ENCODE data around the gene FOXA2. TPM values are rescaled to one million over a fixed set of nuclear protein-coding genes. Genes with fewer than 3 reads are reported as not detected.
A peak's percentile ranks its signal among the peaks of the same experiment; 100 is the strongest.

Gene FOXA2
- total and polyA plus RNA-seq, 2 of the 13 experiments (the other 11 are each of a cell fraction or from before 2014, with no cell fraction given), result 8.8 to 12.2 TPM

DNA sequence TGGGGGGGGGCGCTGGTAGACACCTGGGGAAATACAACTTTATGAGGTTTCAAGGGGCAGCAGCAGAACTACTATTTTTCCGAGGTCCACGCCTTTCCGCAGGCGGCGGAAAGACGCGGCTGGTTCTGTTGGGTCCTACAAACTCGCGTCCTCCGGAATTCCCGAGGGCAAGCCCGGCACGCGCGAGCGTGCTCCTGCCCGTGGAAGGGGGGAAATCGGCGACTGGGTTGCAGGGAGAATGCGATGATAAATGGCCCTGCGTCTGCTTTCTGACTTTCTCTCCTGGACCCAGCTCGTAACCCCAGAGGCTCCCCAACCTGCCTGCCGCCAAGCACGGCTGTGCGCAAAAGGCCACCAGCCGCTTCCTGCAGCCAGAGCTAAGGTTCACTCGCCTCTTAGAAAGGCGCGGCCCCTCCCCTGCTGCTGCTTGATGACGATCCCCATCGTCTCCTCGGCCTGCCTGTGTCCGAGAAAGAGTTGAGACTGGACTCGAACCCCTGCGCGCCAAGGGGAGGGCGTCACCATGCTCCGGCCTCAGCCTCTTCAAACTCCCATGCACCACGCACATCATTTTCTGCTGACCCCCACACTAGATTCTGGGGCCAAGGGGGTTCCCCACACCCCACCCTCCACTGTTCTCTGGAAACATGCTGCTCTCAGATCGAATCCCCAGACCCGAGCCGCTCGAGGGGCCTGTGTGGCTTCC is 6.7 kb downstream of the FOXA2 start (continued):
- TF ChIP-seq GTF2F1 (IDR thresholded peaks at IDR 0.05; ENCODE audit: low read length) (no peak), ZNF629 (CRISPR knock-in tag; conservative IDR thresholded peaks at IDR 0.05) (peak; percentile 32; the same call in 1 of the 2 replicates), ZNF607 (CRISPR knock-in tag; IDR thresholded peaks at IDR 0.05; ENCODE audit: borderline replicate concordance) (no peak), FOSL1 (CRISPR knock-in tag; IDR thresholded peaks at IDR 0.05; ENCODE audit: borderline replicate concordance) (peak; percentile 29; the same call in 1 of the 2 replicates), ZNF674 (CRISPR knock-in tag; IDR thresholded peaks at IDR 0.05; ENCODE audit: low read depth) (no peak), ATAD3A (CRISPR knock-in tag; IDR thresholded peaks at IDR 0.05) (no peak), ATM (IDR thresholded peaks at IDR 0.05; ENCODE audit: borderline replicate concordance) (no peak), SIX4 (CRISPR knock-in tag; IDR thresholded peaks at IDR 0.05) (peak; percentile 9), HOXA7 (CRISPR knock-in tag; IDR thresholded peaks at IDR 0.05) (no peak), HNF4A (CRISPR knock-in tag; IDR thresholded peaks at IDR 0.05) (peak; percentile 55), REXO4 (CRISPR knock-in tag; IDR thresholded peaks at IDR 0.05; ENCODE audit: borderline replicate concordance) (no peak), FOXM1 (CRISPR knock-in tag; IDR thresholded peaks at IDR 0.05) (no peak), ZNF703 (CRISPR knock-in tag; IDR thresholded peaks at IDR 0.05; ENCODE audit: borderline replicate concordance) (no peak; the same call in 1 of the 2 replicates), ZNF326 (CRISPR knock-in tag; IDR thresholded peaks at IDR 0.05; ENCODE audit: borderline replicate concordance) (no peak; the same call in 1 of the 2 replicates)
- TF ChIP-seq, protein P1, sequence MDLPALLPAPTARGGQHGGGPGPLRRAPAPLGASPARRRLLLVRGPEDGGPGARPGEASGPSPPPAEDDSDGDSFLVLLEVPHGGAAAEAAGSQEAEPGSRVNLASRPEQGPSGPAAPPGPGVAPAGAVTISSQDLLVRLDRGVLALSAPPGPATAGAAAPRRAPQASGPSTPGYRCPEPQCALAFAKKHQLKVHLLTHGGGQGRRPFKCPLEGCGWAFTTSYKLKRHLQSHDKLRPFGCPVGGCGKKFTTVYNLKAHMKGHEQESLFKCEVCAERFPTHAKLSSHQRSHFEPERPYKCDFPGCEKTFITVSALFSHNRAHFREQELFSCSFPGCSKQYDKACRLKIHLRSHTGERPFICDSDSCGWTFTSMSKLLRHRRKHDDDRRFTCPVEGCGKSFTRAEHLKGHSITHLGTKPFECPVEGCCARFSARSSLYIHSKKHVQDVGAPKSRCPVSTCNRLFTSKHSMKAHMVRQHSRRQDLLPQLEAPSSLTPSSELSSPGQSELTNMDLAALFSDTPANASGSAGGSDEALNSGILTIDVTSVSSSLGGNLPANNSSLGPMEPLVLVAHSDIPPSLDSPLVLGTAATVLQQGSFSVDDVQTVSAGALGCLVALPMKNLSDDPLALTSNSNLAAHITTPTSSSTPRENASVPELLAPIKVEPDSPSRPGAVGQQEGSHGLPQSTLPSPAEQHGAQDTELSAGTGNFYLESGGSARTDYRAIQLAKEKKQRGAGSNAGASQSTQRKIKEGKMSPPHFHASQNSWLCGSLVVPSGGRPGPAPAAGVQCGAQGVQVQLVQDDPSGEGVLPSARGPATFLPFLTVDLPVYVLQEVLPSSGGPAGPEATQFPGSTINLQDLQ (CRISPR knock-in tag; IDR thresholded peaks at IDR 0.05), result peak; percentile 82; the same call in 1 of the 2 replicates
- TF ChIP-seq, protein P2, sequence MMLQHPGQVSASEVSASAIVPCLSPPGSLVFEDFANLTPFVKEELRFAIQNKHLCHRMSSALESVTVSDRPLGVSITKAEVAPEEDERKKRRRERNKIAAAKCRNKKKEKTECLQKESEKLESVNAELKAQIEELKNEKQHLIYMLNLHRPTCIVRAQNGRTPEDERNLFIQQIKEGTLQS (CRISPR knock-in tag; IDR thresholded peaks at IDR 0.05), result 0 out of 2 replicates have a peak, but pooled peaks have one; percentile 44
- TF ChIP-seq, protein P3, sequence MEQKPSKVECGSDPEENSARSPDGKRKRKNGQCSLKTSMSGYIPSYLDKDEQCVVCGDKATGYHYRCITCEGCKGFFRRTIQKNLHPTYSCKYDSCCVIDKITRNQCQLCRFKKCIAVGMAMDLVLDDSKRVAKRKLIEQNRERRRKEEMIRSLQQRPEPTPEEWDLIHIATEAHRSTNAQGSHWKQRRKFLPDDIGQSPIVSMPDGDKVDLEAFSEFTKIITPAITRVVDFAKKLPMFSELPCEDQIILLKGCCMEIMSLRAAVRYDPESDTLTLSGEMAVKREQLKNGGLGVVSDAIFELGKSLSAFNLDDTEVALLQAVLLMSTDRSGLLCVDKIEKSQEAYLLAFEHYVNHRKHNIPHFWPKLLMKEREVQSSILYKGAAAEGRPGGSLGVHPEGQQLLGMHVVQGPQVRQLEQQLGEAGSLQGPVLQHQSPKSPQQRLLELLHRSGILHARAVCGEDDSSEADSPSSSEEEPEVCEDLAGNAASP (CRISPR knock-in tag; IDR thresholded peaks at IDR 0.05; ENCODE audit: borderline replicate concordance), result no peak
- TF ChIP-seq, protein P4, sequence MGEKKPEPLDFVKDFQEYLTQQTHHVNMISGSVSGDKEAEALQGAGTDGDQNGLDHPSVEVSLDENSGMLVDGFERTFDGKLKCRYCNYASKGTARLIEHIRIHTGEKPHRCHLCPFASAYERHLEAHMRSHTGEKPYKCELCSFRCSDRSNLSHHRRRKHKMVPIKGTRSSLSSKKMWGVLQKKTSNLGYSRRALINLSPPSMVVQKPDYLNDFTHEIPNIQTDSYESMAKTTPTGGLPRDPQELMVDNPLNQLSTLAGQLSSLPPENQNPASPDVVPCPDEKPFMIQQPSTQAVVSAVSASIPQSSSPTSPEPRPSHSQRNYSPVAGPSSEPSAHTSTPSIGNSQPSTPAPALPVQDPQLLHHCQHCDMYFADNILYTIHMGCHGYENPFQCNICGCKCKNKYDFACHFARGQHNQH (CRISPR knock-in tag; IDR thresholded peaks at IDR 0.05), result no peak
- TF ChIP-seq, protein P5, sequence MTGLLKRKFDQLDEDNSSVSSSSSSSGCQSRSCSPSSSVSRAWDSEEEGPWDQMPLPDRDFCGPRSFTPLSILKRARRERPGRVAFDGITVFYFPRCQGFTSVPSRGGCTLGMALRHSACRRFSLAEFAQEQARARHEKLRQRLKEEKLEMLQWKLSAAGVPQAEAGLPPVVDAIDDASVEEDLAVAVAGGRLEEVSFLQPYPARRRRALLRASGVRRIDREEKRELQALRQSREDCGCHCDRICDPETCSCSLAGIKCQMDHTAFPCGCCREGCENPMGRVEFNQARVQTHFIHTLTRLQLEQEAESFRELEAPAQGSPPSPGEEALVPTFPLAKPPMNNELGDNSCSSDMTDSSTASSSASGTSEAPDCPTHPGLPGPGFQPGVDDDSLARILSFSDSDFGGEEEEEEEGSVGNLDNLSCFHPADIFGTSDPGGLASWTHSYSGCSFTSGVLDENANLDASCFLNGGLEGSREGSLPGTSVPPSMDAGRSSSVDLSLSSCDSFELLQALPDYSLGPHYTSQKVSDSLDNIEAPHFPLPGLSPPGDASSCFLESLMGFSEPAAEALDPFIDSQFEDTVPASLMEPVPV (CRISPR knock-in tag; IDR thresholded peaks at IDR 0.05), result no peak
- TF ChIP-seq, protein P6, sequence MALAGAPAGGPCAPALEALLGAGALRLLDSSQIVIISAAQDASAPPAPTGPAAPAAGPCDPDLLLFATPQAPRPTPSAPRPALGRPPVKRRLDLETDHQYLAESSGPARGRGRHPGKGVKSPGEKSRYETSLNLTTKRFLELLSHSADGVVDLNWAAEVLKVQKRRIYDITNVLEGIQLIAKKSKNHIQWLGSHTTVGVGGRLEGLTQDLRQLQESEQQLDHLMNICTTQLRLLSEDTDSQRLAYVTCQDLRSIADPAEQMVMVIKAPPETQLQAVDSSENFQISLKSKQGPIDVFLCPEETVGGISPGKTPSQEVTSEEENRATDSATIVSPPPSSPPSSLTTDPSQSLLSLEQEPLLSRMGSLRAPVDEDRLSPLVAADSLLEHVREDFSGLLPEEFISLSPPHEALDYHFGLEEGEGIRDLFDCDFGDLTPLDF (CRISPR knock-in tag; IDR thresholded peaks at IDR 0.05), result 0 out of 2 replicates have a peak, but pooled peaks have one; percentile 3
- TF ChIP-seq, protein P7, sequence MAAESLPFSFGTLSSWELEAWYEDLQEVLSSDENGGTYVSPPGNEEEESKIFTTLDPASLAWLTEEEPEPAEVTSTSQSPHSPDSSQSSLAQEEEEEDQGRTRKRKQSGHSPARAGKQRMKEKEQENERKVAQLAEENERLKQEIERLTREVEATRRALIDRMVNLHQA (CRISPR knock-in tag; IDR thresholded peaks at IDR 0.05), result no peak
